Measurements from ENCODE around the gene METTL22. TPM values are rescaled to one million over a fixed set of nuclear protein-coding genes. Genes with fewer than 3 reads are reported as not detected.

METTL22 gene
- total RNA-seq, 1 donor from 2014 or later = 87.9 TPM

- peaks cover 3% of the 10 kb centered on the region for H3K9me3 Mint-ChIP-seq (ENCODE audit: unreplicated experiment)
- H3K4me1 Mint-ChIP-seq (ENCODE audit: low read depth, unreplicated experiment) = peaks cover 2% of the 10 kb centered on the region
- H3K27me3 Mint-ChIP-seq (ENCODE audit: unreplicated experiment) = no peaks in the 10 kb centered on the region
- no peak overlapping the region for H3K27ac Mint-ChIP-seq (ENCODE audit: unreplicated experiment)
- DNase-seq = no peak
- TF ChIP-seq, protein P1, sequence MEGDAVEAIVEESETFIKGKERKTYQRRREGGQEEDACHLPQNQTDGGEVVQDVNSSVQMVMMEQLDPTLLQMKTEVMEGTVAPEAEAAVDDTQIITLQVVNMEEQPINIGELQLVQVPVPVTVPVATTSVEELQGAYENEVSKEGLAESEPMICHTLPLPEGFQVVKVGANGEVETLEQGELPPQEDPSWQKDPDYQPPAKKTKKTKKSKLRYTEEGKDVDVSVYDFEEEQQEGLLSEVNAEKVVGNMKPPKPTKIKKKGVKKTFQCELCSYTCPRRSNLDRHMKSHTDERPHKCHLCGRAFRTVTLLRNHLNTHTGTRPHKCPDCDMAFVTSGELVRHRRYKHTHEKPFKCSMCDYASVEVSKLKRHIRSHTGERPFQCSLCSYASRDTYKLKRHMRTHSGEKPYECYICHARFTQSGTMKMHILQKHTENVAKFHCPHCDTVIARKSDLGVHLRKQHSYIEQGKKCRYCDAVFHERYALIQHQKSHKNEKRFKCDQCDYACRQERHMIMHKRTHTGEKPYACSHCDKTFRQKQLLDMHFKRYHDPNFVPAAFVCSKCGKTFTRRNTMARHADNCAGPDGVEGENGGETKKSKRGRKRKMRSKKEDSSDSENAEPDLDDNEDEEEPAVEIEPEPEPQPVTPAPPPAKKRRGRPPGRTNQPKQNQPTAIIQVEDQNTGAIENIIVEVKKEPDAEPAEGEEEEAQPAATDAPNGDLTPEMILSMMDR (IDR thresholded peaks at IDR 0.05; ENCODE audit: partially characterized antibody, unreplicated experiment) = no peak
- no peaks in the 10 kb centered on the region for H3K36me3 Mint-ChIP-seq (ENCODE audit: unreplicated experiment)
- no peak overlapping the region for H3K4me3 Mint-ChIP-seq (ENCODE audit: unreplicated experiment)
Measured at GRCh38 chr16:8631373-8631772, 9.9 kb downstream of the METTL22 start.

DNA sequence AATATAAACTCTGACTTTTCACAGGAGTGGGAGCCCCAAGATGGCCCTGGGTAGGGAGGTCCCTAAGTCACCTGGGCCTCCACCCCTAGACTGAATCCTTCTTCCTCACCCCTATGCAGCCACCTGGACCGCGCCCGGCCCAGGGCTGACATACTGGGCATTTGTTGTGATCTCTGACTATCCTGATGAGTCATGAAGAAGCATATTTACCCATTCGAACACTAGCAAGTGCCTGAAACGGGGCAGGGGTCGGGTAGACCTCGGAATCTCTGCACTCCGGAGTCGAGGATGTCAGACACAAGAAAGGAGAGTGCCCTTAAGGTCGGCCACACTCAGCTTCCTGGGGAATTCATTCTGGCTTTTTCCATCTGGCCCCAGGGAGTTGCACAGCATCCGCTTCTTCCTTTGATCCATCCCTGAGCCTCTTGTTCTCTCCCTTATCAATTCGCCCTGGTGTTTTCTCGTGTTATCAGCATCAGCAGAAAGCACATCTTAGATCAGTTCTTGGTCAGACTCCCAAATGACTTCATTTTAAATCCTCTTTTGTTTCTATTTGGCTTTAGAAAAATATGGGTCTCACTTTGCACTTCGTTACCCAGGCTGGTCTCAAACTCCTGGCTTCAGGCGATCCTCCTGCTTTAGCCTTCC is 10.4 kb downstream of the METTL22 start:
- TF ChIP-seq, protein P1 (IDR thresholded peaks at IDR 0.05; ENCODE audit: partially characterized antibody, unreplicated experiment) = no peak
- DNase-seq = no peak
- H3K9me3 Mint-ChIP-seq (ENCODE audit: unreplicated experiment) = peaks cover 3% of the 10 kb centered on the region
- peaks cover under 1% of the 10 kb centered on the region for H3K4me1 Mint-ChIP-seq (ENCODE audit: low read depth, unreplicated experiment)
- no peak overlapping the region for H3K27ac Mint-ChIP-seq (ENCODE audit: unreplicated experiment)
- no peaks in the 10 kb centered on the region for H3K27me3 Mint-ChIP-seq (ENCODE audit: unreplicated experiment)
- no peak overlapping the region for H3K4me3 Mint-ChIP-seq (ENCODE audit: unreplicated experiment)
- H3K36me3 Mint-ChIP-seq (ENCODE audit: unreplicated experiment) = no peaks in the 10 kb centered on the region

DNA sequence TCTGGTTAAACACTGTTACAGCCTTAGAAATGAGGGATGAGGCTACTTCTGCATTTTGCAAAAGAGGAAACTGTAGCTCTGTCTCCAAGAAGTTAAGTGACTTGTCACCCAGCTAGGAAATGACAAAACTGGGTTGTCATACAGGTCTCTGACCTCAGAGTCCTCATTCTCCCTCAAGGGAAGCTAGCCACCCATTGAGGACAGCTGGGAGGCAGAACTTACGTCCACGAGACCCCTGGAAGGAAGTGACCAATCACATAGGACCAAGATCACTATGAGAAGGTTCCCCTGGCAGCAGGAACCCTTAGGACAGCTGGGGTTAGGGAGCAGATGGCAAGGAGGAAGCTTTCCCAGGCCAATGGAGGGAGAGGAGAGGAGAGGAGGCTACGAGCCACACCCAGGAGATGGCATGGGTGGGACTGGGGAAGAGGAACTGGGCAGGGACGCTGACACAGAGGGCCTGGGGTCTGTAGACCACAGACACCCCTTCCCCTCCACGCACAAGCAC is 11.2 kb downstream of the METTL22 start:
- TF ChIP-seq, protein P1 (IDR thresholded peaks at IDR 0.05; ENCODE audit: partially characterized antibody, unreplicated experiment) = no peak
- H3K4me3 Mint-ChIP-seq (ENCODE audit: unreplicated experiment) = no peak overlapping the region
- H3K27me3 Mint-ChIP-seq (ENCODE audit: unreplicated experiment) = no peaks in the 10 kb centered on the region
- no peak for DNase-seq
- H3K9me3 Mint-ChIP-seq (ENCODE audit: unreplicated experiment) = peaks cover 3% of the 10 kb centered on the region
- no peak overlapping the region for H3K27ac Mint-ChIP-seq (ENCODE audit: unreplicated experiment)
- no peaks in the 10 kb centered on the region for H3K4me1 Mint-ChIP-seq (ENCODE audit: low read depth, unreplicated experiment)
- H3K36me3 Mint-ChIP-seq (ENCODE audit: unreplicated experiment) = no peaks in the 10 kb centered on the region

DNA sequence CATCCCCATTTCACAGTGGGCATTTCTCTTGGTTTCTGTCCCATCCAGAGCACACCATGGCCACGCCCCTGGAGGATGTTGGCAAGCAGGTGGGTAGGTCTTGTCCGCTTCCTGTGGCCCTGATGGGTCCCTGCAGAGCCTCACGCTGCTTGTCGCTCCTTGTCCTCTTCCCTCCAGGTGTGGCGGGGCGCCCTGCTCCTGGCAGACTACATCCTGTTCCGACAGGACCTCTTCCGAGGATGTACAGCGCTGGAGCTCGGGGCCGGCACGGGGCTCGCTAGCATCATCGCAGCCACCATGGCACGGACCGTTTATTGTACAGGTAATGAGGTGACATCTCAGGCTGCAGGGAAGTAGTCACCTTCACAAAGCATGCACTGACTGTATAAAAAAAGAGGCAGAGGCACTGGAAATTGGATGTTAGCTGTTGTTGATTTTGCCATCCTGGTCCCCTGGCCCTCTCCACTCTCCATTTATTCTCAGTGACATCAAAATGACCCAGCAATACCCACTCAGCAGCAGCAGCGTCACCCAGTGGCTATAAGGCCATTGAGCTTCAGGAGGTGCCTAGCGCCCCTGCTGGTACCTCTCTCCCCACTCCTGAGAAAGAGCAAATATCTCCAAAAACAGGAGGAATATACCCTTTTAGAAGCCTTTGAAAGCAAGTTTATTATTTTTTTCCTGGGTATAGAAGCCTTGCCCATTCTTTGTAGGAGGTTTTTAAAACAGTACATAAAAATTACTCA is 13.7 kb downstream of the METTL22 start:
- H3K4me3 Mint-ChIP-seq (ENCODE audit: unreplicated experiment) = no peak overlapping the region
- DNase-seq = peak; percentile 71
- peaks cover 3% of the 10 kb centered on the region for H3K27me3 Mint-ChIP-seq (ENCODE audit: unreplicated experiment)
- H3K4me1 Mint-ChIP-seq (ENCODE audit: low read depth, unreplicated experiment) = peaks cover 19% of the 10 kb centered on the region
- H3K27ac Mint-ChIP-seq (ENCODE audit: unreplicated experiment) = no peak overlapping the region
- no peaks in the 10 kb centered on the region for H3K36me3 Mint-ChIP-seq (ENCODE audit: unreplicated experiment)
- peaks cover 3% of the 10 kb centered on the region for H3K9me3 Mint-ChIP-seq (ENCODE audit: unreplicated experiment)
- TF ChIP-seq, protein P1 (IDR thresholded peaks at IDR 0.05; ENCODE audit: partially characterized antibody, unreplicated experiment) = peak; percentile 58

GRCh38 chr16:8639694-8640093 is 18.2 kb downstream of the METTL22 start:
- DNase-seq = peak; percentile 62
- H3K27ac Mint-ChIP-seq (ENCODE audit: unreplicated experiment) = peak overlapping the region; percentile 87
- TF ChIP-seq, protein P1 (IDR thresholded peaks at IDR 0.05; ENCODE audit: partially characterized antibody, unreplicated experiment) = no peak
- peaks cover 3% of the 10 kb centered on the region for H3K27me3 Mint-ChIP-seq (ENCODE audit: unreplicated experiment)
- peak overlapping the region; percentile 54 for H3K4me3 Mint-ChIP-seq (ENCODE audit: unreplicated experiment)
- H3K9me3 Mint-ChIP-seq (ENCODE audit: unreplicated experiment) = peaks cover 6% of the 10 kb centered on the region
- H3K36me3 Mint-ChIP-seq (ENCODE audit: unreplicated experiment) = peaks cover 16% of the 10 kb centered on the region
- peaks cover 20% of the 10 kb centered on the region for H3K4me1 Mint-ChIP-seq (ENCODE audit: low read depth, unreplicated experiment)
